Natural killer cell treated with Interleukin-12 subunit alpha and Interleukin-12 subunit beta and Interleukin-15 and Interleukin-18, amount 100 ng/mL, for 72 hours (primary cell): ENCODE measurements around the gene DOCK3. TPM values are rescaled to one million over a fixed set of nuclear protein-coding genes. Genes with fewer than 3 reads are reported as not detected.
"Not testable (repeated sequence)": the region's sequence is repeated elsewhere in the genome, so short reads cannot be mapped to it uniquely, and the experiment has no call there.

Source experiments
- ATAC-seq, 2 donors: fragments of 150-1000 bp; cut with Tn5 transposase in 1 of 2; sonication (Bioruptor Pico), chemical (Tn5 transposase) in 1 of 2; 2 replicates each; pipeline ENCODE4 v1.10.0; 2021
- DNase-seq: peaks from one replicate; pipeline ENCODE4 v3.0.0; 2022; ENCODE audit warnings: low spot score
- H3K27ac Mint-ChIP-seq, 2 donors: 1 replicate in 1 of 2; 2 replicates in 1 of 2; pipeline ENCODE4 v1.8.0; 2022; ENCODE audit warnings: mixed read lengths in 2 of 2, mild to moderate bottlenecking in 1 of 2, moderate library complexity in 1 of 2
- H3K27me3 Mint-ChIP-seq, 2 donors: 1 replicate in 1 of 2; 2 replicates in 1 of 2; pipeline ENCODE4 v1.8.0; 2022; ENCODE audit warnings: mixed read lengths in 2 of 2
- H3K36me3 Mint-ChIP-seq: one replicate; pipeline ENCODE4 v1.8.0; 2022; ENCODE audit warnings: mixed read lengths
- H3K4me1 Mint-ChIP-seq, 2 donors: 1 replicate in 1 of 2; 2 replicates in 1 of 2; pipeline ENCODE4 v1.8.0; 2022; ENCODE audit warnings: low read depth in 2 of 2, mixed read lengths in 2 of 2, mild to moderate bottlenecking in 1 of 2
- H3K4me3 Mint-ChIP-seq: one replicate; pipeline ENCODE4 v1.8.0; 2022; ENCODE audit warnings: mixed read lengths
- H3K9me3 Mint-ChIP-seq: 2 replicates; pipeline ENCODE4 v1.8.0; 2022; ENCODE audit warnings: mixed read lengths
- total RNA-seq, 2 donors: library from RNA; stranded (reverse); gene quantifications; one replicate each; pipeline ENCODE4 v1.2.3, GENCODE V29; 2022

The DOCK3 gene
- total RNA-seq, 2 donors from 2014 or later, result 1.3 to 4.5 TPM

DNA sequence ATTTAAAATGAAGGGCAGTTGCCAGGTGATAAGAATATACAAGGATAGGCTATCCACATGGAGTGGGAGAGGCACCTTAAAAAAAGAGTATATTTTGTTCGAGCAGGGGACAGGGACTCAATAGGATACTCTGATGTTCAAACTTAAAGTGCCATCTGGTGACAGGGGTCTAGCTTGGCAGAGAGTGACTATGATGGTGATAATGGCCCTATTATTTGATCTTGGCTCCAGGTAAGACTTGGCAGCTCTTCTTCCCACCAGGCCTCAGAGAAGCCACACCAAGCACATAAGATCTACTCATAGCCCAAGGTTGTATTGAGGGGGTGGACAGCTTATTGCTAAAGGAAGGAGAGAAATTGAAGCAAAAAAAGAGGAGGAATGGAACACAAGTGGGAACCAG lies 601.3 kb downstream of the DOCK3 start:
- no peak overlapping the region for H3K27ac Mint-ChIP-seq
- H3K9me3 Mint-ChIP-seq, result no peaks in the 10 kb centered on the region
- peaks cover 0 to 2% of the 10 kb centered on the region in 2 donors for H3K27me3 Mint-ChIP-seq
- H3K4me3 Mint-ChIP-seq, result no peak overlapping the region
- H3K36me3 Mint-ChIP-seq, result no peaks in the 10 kb centered on the region
- no peak for ATAC-seq
- peaks cover 0 to 3% of the 10 kb centered on the region in 2 donors for H3K4me1 Mint-ChIP-seq
- DNase-seq, result no peak

DNA sequence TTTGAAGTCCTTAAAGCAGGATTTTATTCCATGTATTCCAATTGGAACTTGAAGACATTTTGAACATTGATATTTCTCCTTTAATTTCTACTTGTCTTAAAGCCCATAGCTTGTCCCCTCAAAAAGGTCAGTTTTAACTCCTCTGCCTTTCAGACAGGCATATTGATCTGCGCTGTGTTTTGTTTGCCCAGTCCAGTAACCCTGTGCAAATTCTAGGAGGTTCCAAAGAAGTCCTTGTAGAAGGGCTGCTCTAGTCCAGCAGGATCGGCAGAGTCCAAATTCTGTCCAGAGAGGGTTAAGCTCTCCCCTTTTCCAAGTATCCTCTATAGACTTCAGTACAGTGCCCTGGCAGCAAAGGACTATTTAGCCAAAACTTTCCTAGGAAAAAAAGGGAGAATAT lies 604.7 kb downstream of the DOCK3 start:
- Mint-ChIP-seq H3K27ac (no peak overlapping the region), H3K4me3 (no peak overlapping the region), H3K36me3 (peaks cover 7% of the 10 kb centered on the region), H3K4me1 (no peaks in the 10 kb centered on the region), H3K9me3 (no peaks in the 10 kb centered on the region), H3K27me3 (peaks cover 0 to 5% of the 10 kb centered on the region in 2 donors)
- ATAC-seq (no peak), DNase-seq (no peak)

GRCh38 chr3:51280176-51280575 lies 605.4 kb downstream of the DOCK3 start:
- H3K4me1 Mint-ChIP-seq, result no peaks in the 10 kb centered on the region
- peaks cover 12% of the 10 kb centered on the region for H3K36me3 Mint-ChIP-seq
- ATAC-seq (no peak), DNase-seq (no peak)
- H3K4me3 Mint-ChIP-seq, result no peak overlapping the region
- no peaks in the 10 kb centered on the region for H3K9me3 Mint-ChIP-seq
- H3K27me3 Mint-ChIP-seq, result peaks cover 0 to 9% of the 10 kb centered on the region in 2 donors
- no peak overlapping the region for H3K27ac Mint-ChIP-seq

GRCh38 chr3:51282931-51283330 lies 608.2 kb downstream of the DOCK3 start:
- ATAC-seq (no peak), DNase-seq (no peak)
- H3K27ac Mint-ChIP-seq, result no peak overlapping the region
- H3K36me3 Mint-ChIP-seq, result peaks cover 27% of the 10 kb centered on the region
- peaks cover 3% of the 10 kb centered on the region for H3K9me3 Mint-ChIP-seq
- H3K27me3 Mint-ChIP-seq, result peaks cover 0 to 7% of the 10 kb centered on the region in 2 donors
- no peak overlapping the region for H3K4me3 Mint-ChIP-seq
- H3K4me1 Mint-ChIP-seq, result no peaks in the 10 kb centered on the region

DNA sequence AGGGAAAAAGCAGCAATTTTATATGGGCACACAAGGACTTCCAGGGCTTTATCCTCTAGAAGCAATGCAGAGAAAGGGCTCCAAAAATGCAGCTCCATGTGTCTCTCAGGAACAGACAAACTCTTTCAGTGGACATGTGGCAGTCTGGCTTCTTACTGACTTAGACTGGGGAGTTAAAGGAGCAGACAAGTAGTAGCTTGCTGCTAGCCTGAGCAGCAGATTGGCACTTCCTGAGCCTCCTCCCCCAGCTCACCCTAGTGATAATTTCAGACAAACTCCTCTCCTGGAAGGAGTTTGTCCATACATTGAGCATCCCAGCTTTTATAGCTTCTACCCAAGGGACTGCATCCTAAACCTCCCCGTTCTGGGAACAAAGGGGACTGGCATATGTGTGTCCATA lies 608.7 kb downstream of the DOCK3 start:
- Mint-ChIP-seq H3K27me3 (peaks cover 0 to 7% of the 10 kb centered on the region in 2 donors), H3K4me1 (no peaks in the 10 kb centered on the region), H3K36me3 (peaks cover 27% of the 10 kb centered on the region), H3K27ac (no peak overlapping the region), H3K9me3 (peaks cover 3% of the 10 kb centered on the region), H3K4me3 (no peak overlapping the region)
- DNase-seq, result no peak
- no peak for ATAC-seq

- Mint-ChIP-seq H3K27ac (no peak overlapping the region), H3K9me3 (peaks cover 6% of the 10 kb centered on the region), H3K27me3 (peaks cover 0 to 14% of the 10 kb centered on the region in 2 donors), H3K4me1 (no peaks in the 10 kb centered on the region), H3K36me3 (peaks cover 9% of the 10 kb centered on the region), H3K4me3 (no peak overlapping the region)
- ATAC-seq, result no peak
- no peak for DNase-seq
Measured at GRCh38 chr3:51295625-51296024, 620.9 kb downstream of the DOCK3 start.

- no peak overlapping the region for H3K27ac Mint-ChIP-seq
- DNase-seq, result no peak
- H3K9me3 Mint-ChIP-seq, result peaks cover 7% of the 10 kb centered on the region
- H3K27me3 Mint-ChIP-seq, result peaks cover 12 to 21% of the 10 kb centered on the region in 2 donors
- H3K4me1 Mint-ChIP-seq, result no peaks in the 10 kb centered on the region
- peaks cover 11% of the 10 kb centered on the region for H3K36me3 Mint-ChIP-seq
- no peak for ATAC-seq
- H3K4me3 Mint-ChIP-seq, result no peak overlapping the region
Measured at GRCh38 chr3:51297333-51297732, 622.6 kb downstream of the DOCK3 start.

GRCh38 chr3:51304230-51304629 lies 629.5 kb downstream of the DOCK3 start:
- H3K4me3 Mint-ChIP-seq, result no peak overlapping the region
- H3K27ac Mint-ChIP-seq, result no peak overlapping the region
- peaks cover 39% of the 10 kb centered on the region for H3K36me3 Mint-ChIP-seq
- ATAC-seq (no peak), DNase-seq (no peak)
- H3K9me3 Mint-ChIP-seq, result peaks cover 12% of the 10 kb centered on the region
- H3K4me1 Mint-ChIP-seq, result no peaks in the 10 kb centered on the region
- H3K27me3 Mint-ChIP-seq, result peaks cover 34% of the 10 kb centered on the region in 2 donors

GRCh38 chr3:51306093-51306492 lies 631.4 kb downstream of the DOCK3 start:
- no peak overlapping the region for H3K4me3 Mint-ChIP-seq
- H3K9me3 Mint-ChIP-seq, result peaks cover 12% of the 10 kb centered on the region
- peaks cover 28 to 34% of the 10 kb centered on the region in 2 donors for H3K27me3 Mint-ChIP-seq
- DNase-seq (no peak), ATAC-seq (no peak)
- H3K36me3 Mint-ChIP-seq, result peaks cover 39% of the 10 kb centered on the region
- H3K27ac Mint-ChIP-seq, result no peak overlapping the region
- H3K4me1 Mint-ChIP-seq, result no peaks in the 10 kb centered on the region

- Mint-ChIP-seq H3K4me1 (no peaks in the 10 kb centered on the region), H3K4me3 (no peak overlapping the region), H3K27ac (no peak overlapping the region), H3K36me3 (peaks cover 27% of the 10 kb centered on the region), H3K9me3 (peaks cover 6% of the 10 kb centered on the region), H3K27me3 (peaks cover 19 to 22% of the 10 kb centered on the region in 2 donors)
- ATAC-seq, result no peak
- no peak for DNase-seq
Measured at GRCh38 chr3:51307458-51307857, 632.7 kb downstream of the DOCK3 start.

GRCh38 chr3:51307945-51308607 lies 633.3 kb downstream of the DOCK3 start:
- not testable (repeated sequence) for H3K27ac Mint-ChIP-seq, H3K4me1 Mint-ChIP-seq, ATAC-seq, DNase-seq, H3K9me3 Mint-ChIP-seq, H3K4me3 Mint-ChIP-seq
- peaks cover 21% of the 10 kb centered on the region for H3K36me3 Mint-ChIP-seq
- peaks cover 15 to 18% of the 10 kb centered on the region in 2 donors for H3K27me3 Mint-ChIP-seq

GRCh38 chr3:51311055-51311454 lies 636.3 kb downstream of the DOCK3 start:
- Mint-ChIP-seq H3K27ac (no peak overlapping the region), H3K36me3 (peaks cover 11% of the 10 kb centered on the region), H3K4me3 (no peak overlapping the region), H3K27me3 (peaks cover 5 to 8% of the 10 kb centered on the region in 2 donors), H3K9me3 (peaks cover 6% of the 10 kb centered on the region), H3K4me1 (no peaks in the 10 kb centered on the region)
- no peak for ATAC-seq
- DNase-seq, result no peak

- H3K27ac Mint-ChIP-seq, result no peak overlapping the region
- no peaks in the 10 kb centered on the region for H3K9me3 Mint-ChIP-seq
- no peak overlapping the region for H3K4me3 Mint-ChIP-seq
- DNase-seq, result no peak
- peaks cover 10 to 11% of the 10 kb centered on the region in 2 donors for H3K27me3 Mint-ChIP-seq
- no peak for ATAC-seq
- H3K36me3 Mint-ChIP-seq, result peaks cover 7% of the 10 kb centered on the region
- no peaks in the 10 kb centered on the region for H3K4me1 Mint-ChIP-seq
Measured at GRCh38 chr3:51328206-51328605, 653.5 kb downstream of the DOCK3 start.

- no peaks in the 10 kb centered on the region for H3K36me3 Mint-ChIP-seq
- no peak overlapping the region for H3K4me3 Mint-ChIP-seq
- no peak overlapping the region for H3K27ac Mint-ChIP-seq
- H3K27me3 Mint-ChIP-seq, result no peaks in the 10 kb centered on the region
- no peaks in the 10 kb centered on the region for H3K9me3 Mint-ChIP-seq
- ATAC-seq (no peak), DNase-seq (no peak)
- no peaks in the 10 kb centered on the region for H3K4me1 Mint-ChIP-seq
Measured at GRCh38 chr3:51330046-51330445, 655.3 kb downstream of the DOCK3 start.

DNA sequence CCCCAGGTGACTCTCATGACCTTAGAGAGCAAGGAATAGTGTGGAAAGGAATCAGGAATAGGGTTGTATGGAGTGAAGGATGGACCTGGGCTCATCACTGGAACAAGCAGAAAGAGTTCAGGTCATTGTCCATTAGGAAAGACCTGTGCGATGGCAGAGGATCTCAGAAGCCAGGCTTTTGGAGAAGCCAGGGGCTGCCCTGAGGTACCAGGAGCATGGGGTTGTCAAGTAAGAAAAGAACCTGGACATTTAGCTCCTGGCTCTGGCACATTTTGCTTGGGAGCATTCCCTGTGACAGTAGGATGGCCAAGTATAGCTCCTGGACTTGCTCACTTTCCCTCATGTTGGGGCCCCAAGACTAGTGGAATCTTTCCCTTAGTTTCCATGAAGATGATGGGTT lies 657.4 kb downstream of the DOCK3 start:
- H3K36me3 Mint-ChIP-seq, result no peaks in the 10 kb centered on the region
- ATAC-seq, result no peak
- no peaks in the 10 kb centered on the region for H3K27me3 Mint-ChIP-seq
- H3K4me3 Mint-ChIP-seq, result no peak overlapping the region
- no peaks in the 10 kb centered on the region for H3K9me3 Mint-ChIP-seq
- H3K27ac Mint-ChIP-seq, result no peak overlapping the region
- no peaks in the 10 kb centered on the region for H3K4me1 Mint-ChIP-seq
- DNase-seq, result no peak
